ENCODE measurements around the gene AIF1.

- TF ChIP-seq CTCF (conservative IDR thresholded peaks at IDR 0.05; ENCODE audit: low read depth in 2 of 2): no peak
- no peak for TF ChIP-seq CREB1 (CRISPR knock-in tag; IDR thresholded peaks at IDR 0.05; ENCODE audit: low read depth)
Measured at GRCh38 chr6:31614684-31615578, at the start of gene AIF1.
